BLaER1 treated with 17β-estradiol and CSF1 and Interleukin-3, amounts not matched to agents 10 nM and 100 nM (cell line): ENCODE results near the gene RAB4A.

Source experiments
- H3K27ac ChIP-seq, 11 experiments: shearing (Covaris generic); formaldehyde crosslinking; 2 replicates each; pipeline ENCODE4 v1.8.1; 2022
- H3K27me3 ChIP-seq, 11 experiments: shearing (Covaris generic); formaldehyde crosslinking; 2 replicates each; pipeline ENCODE4 v1.8.1; 2022
- H3K36me3 ChIP-seq, 11 experiments: shearing (Covaris generic); formaldehyde crosslinking; 2 replicates each; pipeline ENCODE4 v1.8.1; 2022
- H3K4me1 ChIP-seq, 10 experiments: shearing (Covaris generic); formaldehyde crosslinking; 2 replicates each; pipeline ENCODE4 v1.8.1; 2022
- H3K4me2 ChIP-seq, 11 experiments: shearing (Covaris generic); formaldehyde crosslinking; 2 replicates each; pipeline ENCODE4 v1.8.1; 2022
- H3K4me3 ChIP-seq, 10 experiments: shearing (Covaris generic); formaldehyde crosslinking; 2 replicates each; pipeline ENCODE4 v1.8.1; 2022
- H3K9ac ChIP-seq, 11 experiments: shearing (Covaris generic); formaldehyde crosslinking; 2 replicates each; pipeline ENCODE4 v1.8.1; 2022
- H3K9me3 ChIP-seq, 11 experiments: shearing (Covaris generic); formaldehyde crosslinking; replicated peaks in 1 of 11; 2 replicates each; pipeline ENCODE4 v1.8.1; 2022
- H4K20me1 ChIP-seq, 11 experiments: shearing (Covaris generic); formaldehyde crosslinking; 2 replicates each; pipeline ENCODE4 v1.8.1; 2022
- Cebpa-rat ChIP-seq, 11 experiments: shearing (Covaris generic); IDR thresholded peaks; 2 replicates each; pipeline ENCODE4 v1.8.1; 2022

The RAB4A gene

GRCh38 chr1:229295745-229296144 is 24.8 kb downstream of the RAB4A start:
- no peak overlapping the region for H3K27ac ChIP-seq
- no peaks in the 10 kb centered on the region for H3K27me3 ChIP-seq
- H3K4me2 ChIP-seq: no peak overlapping the region
- no peaks in the 10 kb centered on the region for H3K4me1 ChIP-seq
- peaks cover 0 to 4% (median 0%) of the 10 kb centered on the region in 11 experiments; a peak in 1 of 22 replicates for H3K9me3 ChIP-seq
- H3K9ac ChIP-seq: no peak overlapping the region
- no peak for TF ChIP-seq Cebpa-rat (IDR thresholded peaks at IDR 0.05)
- H3K36me3 ChIP-seq: peaks cover 5 to 52% (median 16%) of the 10 kb centered on the region in 11 experiments; a peak in 14 of 22 replicates
- no peaks in the 10 kb centered on the region; a peak in 1 of 22 replicates for H4K20me1 ChIP-seq
- no peak overlapping the region for H3K4me3 ChIP-seq

GRCh38 chr1:229296541-229296941 is 25.6 kb downstream of the RAB4A start:
- H3K9ac ChIP-seq: no peak overlapping the region
- no peaks in the 10 kb centered on the region; a peak in 1 of 22 replicates for H4K20me1 ChIP-seq
- H3K27me3 ChIP-seq: no peaks in the 10 kb centered on the region
- H3K4me1 ChIP-seq: no peaks in the 10 kb centered on the region
- no peak overlapping the region for H3K4me2 ChIP-seq
- H3K9me3 ChIP-seq: peaks cover 0 to under 1% (median 0%) of the 10 kb centered on the region in 11 experiments; a peak in 1 of 22 replicates
- no peak for TF ChIP-seq Cebpa-rat (IDR thresholded peaks at IDR 0.05)
- peaks cover 5 to 51% (median 16%) of the 10 kb centered on the region in 11 experiments; a peak in 13 of 22 replicates for H3K36me3 ChIP-seq
- no peak overlapping the region for H3K27ac ChIP-seq
- H3K4me3 ChIP-seq: no peak overlapping the region

GRCh38 chr1:229297746-229298145 is 26.8 kb downstream of the RAB4A start:
- no peak overlapping the region for H3K4me3 ChIP-seq
- H4K20me1 ChIP-seq: no peaks in the 10 kb centered on the region; a peak in 1 of 22 replicates
- no peak overlapping the region for H3K27ac ChIP-seq
- peaks cover 5 to 49% (median 17%) of the 10 kb centered on the region in 11 experiments; a peak in 13 of 22 replicates for H3K36me3 ChIP-seq
- H3K4me2 ChIP-seq: no peak overlapping the region
- H3K27me3 ChIP-seq: no peaks in the 10 kb centered on the region
- TF ChIP-seq Cebpa-rat (IDR thresholded peaks at IDR 0.05): no peak
- H3K4me1 ChIP-seq: no peaks in the 10 kb centered on the region
- H3K9ac ChIP-seq: no peak overlapping the region
- H3K9me3 ChIP-seq: no peaks in the 10 kb centered on the region

GRCh38 chr1:229298420-229298819 is 27.5 kb downstream of the RAB4A start:
- no peak overlapping the region for H3K9ac ChIP-seq
- H4K20me1 ChIP-seq: no peaks in the 10 kb centered on the region; a peak in 1 of 22 replicates
- H3K4me3 ChIP-seq: no peak overlapping the region
- H3K4me2 ChIP-seq: no peak overlapping the region
- no peaks in the 10 kb centered on the region for H3K27me3 ChIP-seq
- peaks cover 5 to 51% (median 21%) of the 10 kb centered on the region in 11 experiments; a peak in 13 of 22 replicates for H3K36me3 ChIP-seq
- no peak for TF ChIP-seq Cebpa-rat (IDR thresholded peaks at IDR 0.05)
- 0 out of 20 replicates have a peak, but pooled peaks cover 0 to under 1% (median 0%) of the 10 kb centered on the region in 10 experiments for H3K4me1 ChIP-seq
- H3K9me3 ChIP-seq: no peaks in the 10 kb centered on the region
- no peak overlapping the region for H3K27ac ChIP-seq

GRCh38 chr1:229298887-229299503 is 28.1 kb downstream of the RAB4A start:
- no peaks in the 10 kb centered on the region; a peak in 1 of 22 replicates for H4K20me1 ChIP-seq
- H3K4me3 ChIP-seq: no peak overlapping the region
- no peaks in the 10 kb centered on the region for H3K9me3 ChIP-seq
- no peaks in the 10 kb centered on the region for H3K27me3 ChIP-seq
- H3K4me1 ChIP-seq: 0 out of 20 replicates have a peak, but pooled peaks cover 0 to 6% (median 0%) of the 10 kb centered on the region in 10 experiments
- TF ChIP-seq Cebpa-rat (IDR thresholded peaks at IDR 0.05): no peak
- H3K9ac ChIP-seq: no peak overlapping the region
- H3K36me3 ChIP-seq: peaks cover 5 to 51% (median 21%) of the 10 kb centered on the region in 11 experiments; a peak in 14 of 22 replicates
- no peak overlapping the region for H3K27ac ChIP-seq
- no peak overlapping the region for H3K4me2 ChIP-seq

- TF ChIP-seq Cebpa-rat (IDR thresholded peaks at IDR 0.05): no peak
- no peak overlapping the region for H3K27ac ChIP-seq
- peaks cover 5 to 55% (median 21%) of the 10 kb centered on the region in 11 experiments; a peak in 15 of 22 replicates for H3K36me3 ChIP-seq
These were observed 29.3 kb downstream of the RAB4A start for GRCh38 chr1:229300099-229300757.

GRCh38 chr1:229302740-229303139 is 31.8 kb downstream of the RAB4A start:
- Histone ChIP-seq H4K20me1 (no peaks in the 10 kb centered on the region), H3K36me3 (peaks cover 5 to 55% (median 21%) of the 10 kb centered on the region in 11 experiments; a peak in 16 of 22 replicates), H3K4me1 (0 out of 20 replicates have a peak, but pooled peaks cover 0 to 6% (median 0%) of the 10 kb centered on the region in 10 experiments), H3K4me2 (no peak overlapping the region), H3K9me3 (no peaks in the 10 kb centered on the region), H3K9ac (no peak overlapping the region), H3K4me3 (no peak overlapping the region), H3K27me3 (no peaks in the 10 kb centered on the region), H3K27ac (no peak overlapping the region)
- TF ChIP-seq Cebpa-rat (IDR thresholded peaks at IDR 0.05): no peak

More at GRCh38 chr1:229300099-229300757, 29.3 kb downstream of the RAB4A start:
- Histone ChIP-seq H3K9ac (no peak overlapping the region), H3K9me3 (no peaks in the 10 kb centered on the region), H3K4me1 (0 out of 20 replicates have a peak, but pooled peaks cover 0 to 6% (median 0%) of the 10 kb centered on the region in 10 experiments), H3K4me2 (no peak overlapping the region), H3K27me3 (no peaks in the 10 kb centered on the region), H3K4me3 (no peak overlapping the region), H4K20me1 (no peaks in the 10 kb centered on the region)

- peaks cover 5 to 52% (median 21%) of the 10 kb centered on the region in 11 experiments; a peak in 16 of 22 replicates for H3K36me3 ChIP-seq
- H3K9ac ChIP-seq: no peak overlapping the region
- H3K27ac ChIP-seq: no peak overlapping the region
- H3K4me1 ChIP-seq: 0 out of 20 replicates have a peak, but pooled peaks cover 0 to 6% (median 0%) of the 10 kb centered on the region in 10 experiments
- TF ChIP-seq Cebpa-rat (IDR thresholded peaks at IDR 0.05): no peak
- H3K9me3 ChIP-seq: no peaks in the 10 kb centered on the region
- no peak overlapping the region for H3K4me3 ChIP-seq
- no peaks in the 10 kb centered on the region for H3K27me3 ChIP-seq
- no peaks in the 10 kb centered on the region for H4K20me1 ChIP-seq
- H3K4me2 ChIP-seq: peak overlapping the region in 4 of 11 experiments; percentile 1 to 21 (median 12); a peak in 4 of 22 replicates
These were observed 32.9 kb downstream of the RAB4A start for GRCh38 chr1:229303855-229304254.

- Histone ChIP-seq H3K27me3 (no peaks in the 10 kb centered on the region), H3K4me2 (no peak overlapping the region), H3K36me3 (peaks cover 0 to 36% (median 12%) of the 10 kb centered on the region in 11 experiments; a peak in 14 of 22 replicates), H3K4me1 (0 out of 20 replicates have a peak, but pooled peaks cover 0 to 6% (median 0%) of the 10 kb centered on the region in 10 experiments), H3K9ac (no peak overlapping the region), H3K9me3 (no peaks in the 10 kb centered on the region), H3K27ac (no peak overlapping the region), H3K4me3 (no peak overlapping the region), H4K20me1 (no peaks in the 10 kb centered on the region)
- TF ChIP-seq Cebpa-rat (IDR thresholded peaks at IDR 0.05): no peak
These were observed 34.5 kb downstream of the RAB4A start for GRCh38 chr1:229305392-229305791.
